GM23248 (cell line): ENCODE data around the gene TMEM72. TPM values are rescaled to one million over a fixed set of nuclear protein-coding genes. Genes with fewer than 3 reads are reported as not detected.

ENCODE experiments used
- DNase-seq: peaks from one replicate; pipeline ENCODE4 v3.0.0-alpha.2; 2015
- H2AFZ ChIP-seq: fragments of 200-600 bp; sonication (generic); 2 replicates; pipeline ENCODE4 v1.6.1; 2016; ENCODE audit warnings: antibody characterized with exemption
- H3F3A ChIP-seq: fragments of 200-600 bp; sonication (generic); 2 replicates; pipeline ENCODE4 v1.6.1; 2016; ENCODE audit warnings: mild to moderate bottlenecking, antibody characterized with exemption, mixed run types; ENCODE audit not compliant: insufficient read depth
- H3K27ac ChIP-seq: fragments of 200-600 bp; sonication (generic); 2 replicates; pipeline ENCODE4 v1.5.1; 2016; ENCODE audit warnings: mild to moderate bottlenecking
- H3K27me3 ChIP-seq: fragments of 200-600 bp; sonication (generic); replicated peaks from 2 replicates; pipeline ENCODE4 v1.6.1; 2016; ENCODE audit warnings: mild to moderate bottlenecking; ENCODE audit not compliant: insufficient read depth
- H3K36me3 ChIP-seq: fragments of 200-600 bp; sonication (generic); 2 replicates; pipeline ENCODE4 v1.6.1; 2016; ENCODE audit warnings: low read depth, mild to moderate bottlenecking
- H3K4me1 ChIP-seq: fragments of 200-600 bp; sonication (generic); 2 replicates; pipeline ENCODE4 v1.6.1; 2016; ENCODE audit warnings: mild to moderate bottlenecking; ENCODE audit not compliant: insufficient read depth
- H3K4me2 ChIP-seq: fragments of 200-600 bp; sonication (generic); one replicate; pipeline ENCODE4 v1.6.1; 2016; ENCODE audit warnings: mild to moderate bottlenecking; ENCODE audit not compliant: unreplicated experiment
- H3K4me3 ChIP-seq: fragments of 200-600 bp; sonication (generic); 2 replicates; pipeline ENCODE4 v1.5.1; 2016; ENCODE audit warnings: mild to moderate bottlenecking
- H3K79me2 ChIP-seq: fragments of 200-600 bp; sonication (generic); 2 replicates; pipeline ENCODE4 v1.6.1; 2016; ENCODE audit warnings: mild to moderate bottlenecking; ENCODE audit not compliant: insufficient read depth
- H3K9ac ChIP-seq: fragments of 200-600 bp; sonication (generic); 2 replicates; pipeline ENCODE4 v1.6.1; 2016; ENCODE audit warnings: mild to moderate bottlenecking
- H3K9me2 ChIP-seq: fragments of 200-600 bp; sonication (generic); 2 replicates; pipeline ENCODE4 v1.6.1; 2016; ENCODE audit warnings: mixed run types, mild to moderate bottlenecking, moderate library complexity; ENCODE audit not compliant: insufficient read depth
- H3K9me3 ChIP-seq: fragments of 200-600 bp; sonication (generic); one replicate; pipeline ENCODE4 v1.6.1; 2017; ENCODE audit warnings: low read depth
- H4K20me1 ChIP-seq: fragments of 200-600 bp; sonication (generic); 2 replicates; pipeline ENCODE4 v1.6.0; 2016; ENCODE audit not compliant: insufficient read depth
- EZH2 ChIP-seq: fragments of 200-600 bp; sonication (generic); IDR thresholded peaks from 2 replicates; pipeline ENCODE4 v1.6.1; 2018; ENCODE audit warnings: antibody characterized with exemption, mild to moderate bottlenecking; ENCODE audit not compliant: insufficient read depth, poor library complexity, severe bottlenecking
- EZH2phosphoT487 ChIP-seq: fragments of 200-600 bp; sonication (generic); IDR thresholded peaks from 2 replicates; pipeline ENCODE4 v1.6.1; 2018; ENCODE audit warnings: antibody characterized with exemption, moderate library complexity, mild to moderate bottlenecking, low read depth; ENCODE audit not compliant: insufficient read depth
- WGBS, 2 experiments: methylation state at CpG; one replicate each; pipeline ENCODE4 v1.1.6; 2015 to 2017; ENCODE audit warnings: low lambda C conversion rate in 2 of 2, low coverage in 1 of 2; ENCODE audit errors: missing lambda C conversion rate in 2 of 2; 5-methylcytosine and 5-hydroxymethylcytosine counted together
- in situ Hi-C: fragments of 300-500 bp; cut with MboI; formaldehyde crosslinking; loops from 2 replicates; pipeline ENCODE4 v1.15.0; 2020
- polyA plus RNA-seq: library from polyadenylated mRNA; unstranded; fragments of >200 nt; fragmentation: Nextera tagmentation; extraction: Ambion mirVana; gene quantifications from 2 replicates; pipeline ENCODE4 v1.2.1, GENCODE V29; 2016
- total RNA-seq: library from RNA; depleted of rRNA; stranded (reverse); fragments of >200 nt; shearing (Covaris generic); gene quantifications from 2 replicates; pipeline ENCODE4 v1.2.3, GENCODE V29; 2014

TMEM72 gene
- total and polyA plus RNA-seq, 2 experiments from 2014 or later, result not detected

DNA sequence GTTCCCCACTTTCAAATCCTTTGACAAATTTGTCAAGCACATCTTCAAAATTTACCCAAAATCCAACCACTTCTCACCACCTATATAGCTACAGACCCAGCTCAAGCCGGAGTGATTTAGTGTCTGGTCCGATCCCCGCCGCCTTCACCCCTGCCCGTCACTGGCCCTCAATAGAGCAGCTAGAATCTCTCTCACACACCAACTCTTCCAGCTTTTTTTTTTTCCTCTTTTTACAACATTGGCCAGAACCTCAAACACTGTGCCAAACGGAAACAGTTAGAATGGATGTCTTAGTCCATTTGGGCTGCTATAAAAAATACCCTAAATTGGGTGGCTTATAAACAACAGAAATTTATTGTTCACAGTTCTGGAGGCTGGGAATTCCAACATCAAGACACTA lies 41.1 kb upstream of the TMEM72 start:
- no peak overlapping the region for H3K9ac ChIP-seq
- H3K4me1 ChIP-seq, result no peaks in the 10 kb centered on the region; the same call in 1 of the 2 replicates
- DNase-seq, result no peak
- no peaks in the 10 kb centered on the region for H4K20me1 ChIP-seq
- H3K9me3 ChIP-seq, result no peaks in the 10 kb centered on the region
- no peaks in the 10 kb centered on the region for H3K9me2 ChIP-seq
- no peak overlapping the region for H3K4me2 ChIP-seq
- no peaks in the 10 kb centered on the region for H3K27me3 ChIP-seq
- 81 to 82% methylated on average over 6 of the region's 6 CpGs for WGBS, 2 experiments
- H3K27ac ChIP-seq, result no peak overlapping the region
- no peaks in the 10 kb centered on the region for H3K79me2 ChIP-seq
- H3F3A ChIP-seq, result no peaks in the 10 kb centered on the region
- in situ Hi-C loops, result loop anchor here (25.0 kb wide), 1 partner anchor 808 kb away; no protein-coding TSS in a partner anchor
- no peak for TF ChIP-seq EZH2phosphoT487
- TF ChIP-seq EZH2, result no peak
- H2AFZ ChIP-seq, result no peak overlapping the region
- no peaks in the 10 kb centered on the region for H3K36me3 ChIP-seq
- no peak overlapping the region for H3K4me3 ChIP-seq

- in situ Hi-C loops, result loop anchor here (25.0 kb wide), 1 partner anchor 811 kb away; no protein-coding TSS in a partner anchor
- no peaks in the 10 kb centered on the region for H3K9me2 ChIP-seq
- no peak overlapping the region for H3K9ac ChIP-seq
- peak overlapping the region; percentile 61 for H2AFZ ChIP-seq
- WGBS, 2 experiments, result 29 to 36% methylated on average over 6 of the region's 6 CpGs
- H4K20me1 ChIP-seq, result no peaks in the 10 kb centered on the region
- TF ChIP-seq EZH2 (no peak), EZH2phosphoT487 (no peak)
- H3K4me3 ChIP-seq, result no peak overlapping the region
- H3K36me3 ChIP-seq, result no peaks in the 10 kb centered on the region
- no peak overlapping the region for H3K4me2 ChIP-seq
- H3K9me3 ChIP-seq, result no peaks in the 10 kb centered on the region
- no peak overlapping the region for H3K27ac ChIP-seq
- no peaks in the 10 kb centered on the region for H3K4me1 ChIP-seq
- no peaks in the 10 kb centered on the region for H3K27me3 ChIP-seq
- H3K79me2 ChIP-seq, result no peaks in the 10 kb centered on the region
- H3F3A ChIP-seq, result no peaks in the 10 kb centered on the region
- DNase-seq, result peak; percentile 75
These were observed 38.0 kb upstream of the TMEM72 start for GRCh38 chr10:44873160-44873559.

DNA sequence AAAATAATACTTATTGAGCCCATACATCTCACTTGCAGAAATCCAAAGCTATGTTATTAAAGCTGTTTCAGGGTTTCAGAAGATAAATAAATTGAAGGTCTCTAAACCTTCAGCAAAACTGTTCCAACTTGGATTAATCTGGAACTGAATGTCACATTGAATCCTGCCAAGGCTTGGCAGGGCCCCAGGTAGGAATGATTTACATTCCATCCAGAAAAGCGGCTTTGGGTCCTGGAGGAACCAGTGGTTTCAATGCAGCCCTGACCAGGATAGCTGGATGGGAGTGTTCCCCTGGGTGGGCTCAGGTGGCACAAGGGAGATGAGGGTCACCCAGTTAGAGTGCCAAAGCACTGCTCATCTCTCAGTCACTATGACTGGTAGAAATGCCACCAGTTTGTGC lies 37.0 kb upstream of the TMEM72 start:
- H3K4me3 ChIP-seq, result no peak overlapping the region
- TF ChIP-seq EZH2phosphoT487 (no peak), EZH2 (no peak)
- no peaks in the 10 kb centered on the region for H3K27me3 ChIP-seq
- no peaks in the 10 kb centered on the region for H3K9me3 ChIP-seq
- WGBS, 2 experiments, result 18 to 24% methylated on average over 1 of the region's 1 CpG
- no peaks in the 10 kb centered on the region for H3K36me3 ChIP-seq
- no peak overlapping the region for H3K4me2 ChIP-seq
- 0 out of 2 replicates have a peak, but pooled peaks cover 4% of the 10 kb centered on the region for H3K4me1 ChIP-seq
- H3F3A ChIP-seq, result no peaks in the 10 kb centered on the region
- no peaks in the 10 kb centered on the region for H3K79me2 ChIP-seq
- H3K27ac ChIP-seq, result no peak overlapping the region
- H2AFZ ChIP-seq, result no peak overlapping the region
- no peaks in the 10 kb centered on the region for H3K9me2 ChIP-seq
- no peak overlapping the region for H3K9ac ChIP-seq
- DNase-seq, result no peak
- in situ Hi-C loops, result loop anchor here (25.0 kb wide), 1 partner anchor 812 kb away; no protein-coding TSS in a partner anchor
- H4K20me1 ChIP-seq, result no peaks in the 10 kb centered on the region

- in situ Hi-C loops, result no loop called here
- H3K79me2 ChIP-seq, result no peaks in the 10 kb centered on the region
- TF ChIP-seq EZH2, result no peak
- no peak for TF ChIP-seq EZH2phosphoT487
- H3F3A ChIP-seq, result no peaks in the 10 kb centered on the region
- no peaks in the 10 kb centered on the region for H3K9me2 ChIP-seq
- H3K4me2 ChIP-seq, result peak overlapping the region; percentile 87
- H3K27me3 ChIP-seq, result no peaks in the 10 kb centered on the region
- H3K27ac ChIP-seq, result no peak overlapping the region
- H3K4me3 ChIP-seq, result peak overlapping the region; percentile 72
- no peaks in the 10 kb centered on the region for H4K20me1 ChIP-seq
- H3K9ac ChIP-seq, result peak overlapping the region; percentile 68
- DNase-seq, result peak; percentile 94
- H3K9me3 ChIP-seq, result no peaks in the 10 kb centered on the region
- H2AFZ ChIP-seq, result peak overlapping the region; percentile 88
- 0 out of 2 replicates have a peak, but pooled peaks cover 4% of the 10 kb centered on the region for H3K4me1 ChIP-seq
- WGBS, 2 experiments, result 2 to 3% methylated on average over 28 to 29 of the region's 29 CpGs
- H3K36me3 ChIP-seq, result no peaks in the 10 kb centered on the region
These were observed 32.2 kb upstream of the TMEM72 start for GRCh38 chr10:44878706-44879530.
